Inferior parietal cortex (tissue), 1 donor: ENCODE results near the gene AHI1.

Source experiments
- DNase-seq: peaks from one replicate; pipeline ENCODE4 v3.0.0-alpha.2; 2016; ENCODE audit errors: extremely low spot score

AHI1 gene

DNA sequence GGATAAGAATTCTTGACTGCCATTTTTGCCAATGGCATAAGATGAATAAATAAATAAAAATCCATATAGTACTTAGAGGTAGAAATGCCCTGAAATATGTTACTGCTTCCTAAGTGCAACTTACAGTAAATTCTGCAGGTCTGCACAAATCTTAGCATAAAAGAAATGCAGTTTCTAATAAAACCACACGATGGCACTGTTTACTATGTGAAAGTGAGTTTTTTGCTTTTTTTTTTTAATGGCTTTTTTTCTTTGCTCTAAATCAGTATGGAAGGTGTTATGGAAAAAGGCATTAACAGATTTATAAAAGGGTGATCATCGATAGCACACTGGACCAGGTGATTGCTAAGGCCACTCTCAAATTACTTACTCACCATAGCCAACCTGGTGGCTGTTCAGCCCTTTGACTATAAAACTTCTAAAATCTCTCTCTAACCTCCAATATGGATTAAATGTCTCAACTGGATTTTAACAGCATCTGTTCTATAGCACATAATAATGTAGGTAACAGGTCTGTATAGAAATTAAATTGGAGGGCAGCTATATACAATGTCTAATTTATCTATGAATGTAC lies 45.8 kb downstream of the AHI1 start:
- peak; percentile 67 for DNase-seq

DNA sequence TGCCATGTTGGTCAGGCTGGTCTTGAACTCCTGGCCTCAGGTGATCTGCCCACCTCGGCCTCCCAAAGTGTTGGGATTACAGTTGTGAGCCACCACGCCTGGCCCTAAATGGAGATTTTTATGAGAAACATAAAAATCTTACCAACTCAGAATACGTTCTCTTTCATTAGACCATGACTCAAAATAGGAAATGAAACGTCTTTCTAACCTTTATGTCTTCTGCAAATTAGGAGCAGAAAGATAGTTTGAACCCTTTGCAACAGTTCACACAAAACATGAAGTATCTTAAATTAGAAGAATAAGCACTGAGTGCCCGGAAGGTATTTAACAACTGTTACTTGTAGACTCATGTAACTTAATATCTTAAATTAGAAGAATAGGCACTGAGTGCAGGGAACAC lies 48.3 kb downstream of the AHI1 start:
- no peak for DNase-seq

DNA sequence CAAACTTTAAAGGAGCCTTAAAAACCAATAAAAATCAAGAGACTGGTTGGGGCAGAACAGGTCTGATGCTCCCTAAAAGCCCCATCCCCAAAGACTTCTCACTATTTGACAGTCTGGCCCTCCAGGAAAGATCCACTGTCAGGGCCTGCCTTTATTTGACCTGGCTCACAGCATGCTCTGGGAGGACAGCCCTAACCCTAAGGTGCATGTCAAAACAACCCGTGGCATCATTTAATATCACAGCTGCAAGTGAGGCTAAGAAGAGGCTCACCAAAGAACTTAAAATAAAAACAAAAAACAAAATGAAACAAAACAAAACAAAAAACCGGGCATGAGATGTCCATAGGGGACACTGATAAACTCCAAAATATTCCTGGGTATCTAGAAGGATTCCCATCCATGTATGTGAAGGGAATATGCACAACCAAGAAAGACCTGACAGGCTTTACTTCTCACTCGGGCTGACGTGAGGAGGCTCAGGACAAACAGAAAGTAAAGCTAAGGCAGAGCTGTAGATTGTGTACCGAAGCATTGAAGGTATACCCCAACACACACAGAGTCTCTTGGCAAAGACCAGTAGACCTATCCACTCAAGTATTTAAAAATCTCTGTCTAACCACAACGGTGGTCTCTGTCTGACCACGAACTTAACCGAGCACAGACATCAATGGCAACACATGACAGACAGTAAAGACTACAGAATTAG lies 57.3 kb downstream of the AHI1 start:
- no peak for DNase-seq

DNA sequence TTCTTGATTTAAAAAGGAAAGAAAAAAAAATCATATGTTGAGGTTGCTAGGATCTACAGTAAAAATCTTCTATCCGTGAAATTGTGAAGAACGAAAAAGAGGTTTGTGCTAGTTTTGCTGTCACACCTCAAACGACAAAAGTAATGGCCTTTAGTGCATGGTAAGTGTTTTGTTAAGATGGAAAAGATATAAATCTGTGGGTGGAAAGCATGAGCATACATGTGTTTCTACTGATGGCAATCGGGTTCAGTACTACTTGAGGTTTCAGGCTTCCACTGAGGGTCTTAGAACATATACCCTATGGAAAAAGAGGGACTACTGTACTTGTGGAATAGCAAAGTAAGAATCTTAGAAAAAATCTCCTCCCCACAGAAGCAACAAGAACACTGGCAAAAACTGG lies 58.0 kb downstream of the AHI1 start:
- DNase-seq = no peak

DNA sequence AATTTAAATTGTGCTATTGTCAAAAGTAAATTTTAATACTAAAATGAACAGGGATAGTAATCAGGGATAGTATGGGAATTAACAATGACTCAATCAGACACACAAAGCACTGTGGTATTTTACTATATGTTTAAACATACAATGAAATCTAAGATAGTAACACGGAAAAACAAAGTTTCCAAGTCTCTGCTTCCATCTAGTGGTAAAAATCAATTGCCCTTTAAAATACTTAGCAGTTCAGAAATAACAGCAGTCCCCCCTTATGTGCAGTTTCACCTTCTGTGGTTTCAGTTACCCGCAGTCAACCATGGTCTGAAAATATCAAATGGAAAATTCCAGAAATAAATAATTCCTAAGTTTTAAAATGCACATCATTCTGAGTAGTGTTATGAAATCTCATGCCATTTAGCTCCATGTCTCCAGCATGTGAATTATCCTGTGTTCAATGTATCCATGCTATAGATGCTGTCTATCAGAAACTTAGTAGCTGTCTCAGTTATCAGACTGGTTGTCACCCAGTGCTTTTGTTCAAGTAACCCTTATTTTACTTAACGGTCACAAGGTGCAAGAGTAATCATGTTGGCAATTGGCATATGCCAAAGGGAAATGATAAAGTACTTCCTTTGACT lies 58.5 kb downstream of the AHI1 start:
- DNase-seq = peak; percentile 24

DNA sequence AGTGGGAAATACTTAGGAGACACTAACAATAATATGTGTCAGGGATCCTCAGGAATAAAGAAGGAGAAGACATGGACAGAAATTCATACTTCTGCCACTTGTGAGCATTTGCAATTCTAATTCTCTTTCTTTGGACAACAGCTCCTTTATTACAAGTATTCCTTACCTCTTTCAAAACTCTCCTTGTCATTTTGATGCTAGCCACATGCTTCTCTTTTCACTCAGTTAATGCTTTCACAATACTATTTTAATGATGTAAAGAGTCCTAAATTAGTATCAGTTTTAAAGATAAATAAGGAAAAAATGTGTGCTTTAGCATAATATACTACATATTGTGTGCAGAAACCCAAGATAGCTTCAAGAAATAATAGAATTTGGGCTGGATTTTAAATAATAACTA lies 62.5 kb downstream of the AHI1 start:
- DNase-seq = no peak

DNA sequence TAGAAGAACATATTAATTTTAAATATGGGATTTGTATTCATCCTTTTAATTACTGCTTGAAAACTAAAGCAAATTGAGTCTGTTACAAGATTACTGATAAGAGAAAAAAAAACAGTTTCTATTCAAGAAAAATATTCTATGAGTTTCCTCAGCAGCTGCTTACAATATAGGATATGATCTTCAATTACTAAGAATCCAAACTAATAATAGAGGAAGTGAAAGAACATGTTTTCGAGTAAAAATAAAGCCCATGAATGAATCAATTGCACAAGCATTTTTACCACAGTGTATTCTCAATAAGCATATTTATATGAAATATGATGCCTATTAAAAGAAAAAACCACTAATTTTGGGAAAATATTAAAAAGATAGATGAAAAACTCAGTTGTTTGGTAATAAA lies 63.4 kb downstream of the AHI1 start:
- no peak for DNase-seq

DNA sequence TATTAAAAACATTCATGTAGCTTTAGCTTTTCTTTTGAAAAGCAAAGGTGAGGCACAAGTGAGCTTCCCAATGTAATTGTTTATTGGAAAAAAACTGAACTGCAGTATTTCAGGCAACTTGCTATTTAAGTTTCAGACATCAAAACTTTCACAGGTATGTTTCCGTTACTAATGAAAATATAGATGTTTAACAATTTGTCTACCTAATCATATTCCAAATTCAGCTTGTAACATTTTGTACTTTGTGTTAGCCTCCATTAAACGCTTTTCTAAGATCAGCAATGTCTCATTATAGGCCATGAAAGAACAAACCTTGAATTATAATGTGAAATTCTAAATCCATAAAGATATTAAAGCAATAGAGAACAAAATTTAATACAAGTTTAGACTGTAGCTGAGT lies 69.5 kb downstream of the AHI1 start:
- DNase-seq = no peak

DNA sequence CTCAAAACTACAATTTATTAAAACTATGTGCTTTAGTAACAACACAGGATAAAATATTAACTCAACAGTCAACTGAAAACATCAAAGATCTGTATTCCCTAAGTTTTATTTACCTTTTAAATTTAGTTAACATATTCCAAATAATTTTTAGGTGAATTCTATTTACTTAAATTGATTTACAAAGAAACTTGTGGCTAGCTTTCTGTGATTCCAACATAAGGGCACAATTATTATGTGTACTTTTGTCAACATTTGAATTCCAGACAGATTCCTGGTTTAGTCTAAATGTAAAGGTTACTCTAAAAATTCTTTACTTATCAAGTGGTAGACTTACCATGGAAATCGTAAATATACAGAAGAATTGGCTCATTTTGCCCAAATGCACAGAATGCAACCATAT lies 70.7 kb downstream of the AHI1 start:
- no peak for DNase-seq

DNA sequence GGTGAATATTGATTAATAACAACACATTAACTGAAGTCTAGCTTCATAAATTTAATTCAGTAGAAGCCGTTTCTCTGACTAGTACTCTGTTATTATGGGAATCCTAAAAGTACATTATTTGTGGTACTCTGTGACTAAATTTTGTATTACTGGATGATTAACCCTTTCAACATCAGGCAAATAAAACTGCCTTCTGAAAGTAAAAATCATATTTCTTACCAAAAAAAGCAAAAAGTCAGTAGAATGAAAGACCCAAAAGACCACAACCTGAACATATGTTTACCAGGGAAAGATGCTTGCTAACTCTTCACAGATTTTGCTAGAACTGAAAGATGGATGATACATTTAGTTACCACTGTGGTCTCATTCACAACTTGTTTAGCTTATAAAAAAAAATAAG lies 73.2 kb downstream of the AHI1 start:
- no peak for DNase-seq

DNA sequence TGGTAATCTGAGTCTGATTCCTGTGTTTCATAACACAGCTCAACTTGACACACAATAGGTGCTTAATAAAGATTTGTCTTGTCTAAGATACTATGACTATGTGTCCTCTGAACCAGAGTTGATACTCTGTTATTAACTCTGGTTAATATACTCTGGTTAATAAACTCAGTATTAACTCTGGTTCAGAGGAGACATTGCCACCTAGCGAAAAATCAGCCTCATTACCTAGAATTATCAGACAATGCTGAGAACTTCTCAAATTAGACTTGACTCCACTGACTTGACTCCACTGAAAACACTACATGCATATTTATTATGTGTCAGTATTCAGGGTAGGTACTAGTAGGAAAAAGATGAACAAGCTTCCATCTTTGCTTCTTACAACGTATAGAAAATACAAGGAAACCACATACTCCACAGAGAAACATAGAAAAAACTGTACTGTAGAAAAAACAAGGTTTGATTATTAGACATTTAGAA lies 73.9 kb downstream of the AHI1 start:
- peak; percentile 43 for DNase-seq

DNA sequence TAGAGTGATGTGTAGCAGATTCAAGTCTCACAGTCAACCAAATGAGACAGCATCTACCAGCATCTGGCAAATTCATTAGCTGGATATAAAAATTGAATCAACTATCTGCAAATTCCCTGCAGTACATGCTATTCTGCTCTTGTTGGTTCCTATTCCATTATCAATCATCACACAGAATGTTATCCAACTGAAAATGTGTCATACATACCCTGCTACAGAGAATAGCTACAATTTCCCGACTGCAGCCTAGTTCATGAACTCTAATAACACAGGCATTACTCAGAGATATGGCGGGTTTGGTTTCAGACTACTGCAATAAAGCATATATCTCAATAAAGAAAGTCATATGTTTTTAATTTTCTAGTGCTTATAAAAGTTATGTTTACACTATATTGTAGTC lies 78.4 kb downstream of the AHI1 start:
- DNase-seq = no peak

DNA sequence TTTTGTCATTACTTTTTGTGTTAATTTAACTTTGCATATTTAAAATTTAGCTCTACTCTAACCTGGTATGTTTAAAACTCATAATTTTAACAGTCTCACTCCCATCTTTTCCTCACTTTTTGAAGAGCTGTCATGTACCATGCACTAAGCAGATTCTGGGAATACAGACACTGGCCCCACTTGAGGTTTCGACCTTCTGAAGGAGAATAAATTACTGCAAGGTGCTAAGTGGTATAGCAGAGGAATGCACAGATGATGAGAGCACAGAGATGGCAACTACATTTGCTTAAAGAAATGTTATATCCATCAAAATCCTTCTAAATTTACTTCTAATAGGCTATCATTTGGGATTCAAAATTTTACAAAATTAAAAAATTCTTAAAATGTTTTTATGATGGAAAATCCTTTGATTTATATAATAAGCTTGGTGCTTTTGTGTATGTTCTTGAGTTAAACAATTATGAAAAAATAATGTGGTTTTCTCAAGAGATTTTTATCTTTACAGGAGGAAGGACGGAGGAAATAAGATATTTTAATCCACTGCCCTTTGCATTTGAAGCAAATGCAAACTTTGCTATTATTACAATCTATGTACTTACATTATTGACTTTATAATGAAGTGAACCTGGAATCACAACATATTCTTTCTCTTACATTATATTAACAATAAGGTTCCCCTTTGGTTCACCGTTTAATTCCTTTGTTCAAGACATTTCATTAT lies 79.3 kb downstream of the AHI1 start:
- DNase-seq = no peak

DNA sequence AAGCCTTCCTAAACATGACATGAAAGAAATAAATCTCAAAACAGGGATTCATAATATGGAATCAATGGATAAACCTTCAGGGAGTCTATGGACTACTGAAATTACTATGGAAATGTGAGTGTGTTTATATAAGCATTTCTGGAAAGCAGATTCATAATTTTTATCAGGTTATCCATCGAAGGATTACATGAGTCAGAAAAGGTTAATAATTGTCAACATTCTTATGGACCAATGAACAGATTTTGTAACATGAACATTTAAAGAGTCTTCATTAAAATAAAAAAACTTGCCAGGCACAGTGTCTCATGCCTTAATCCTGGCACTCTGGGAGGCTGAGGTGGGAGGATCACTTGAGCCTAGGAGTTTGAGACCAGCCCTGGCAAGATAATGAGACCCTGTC lies 84.8 kb downstream of the AHI1 start:
- DNase-seq = no peak

DNA sequence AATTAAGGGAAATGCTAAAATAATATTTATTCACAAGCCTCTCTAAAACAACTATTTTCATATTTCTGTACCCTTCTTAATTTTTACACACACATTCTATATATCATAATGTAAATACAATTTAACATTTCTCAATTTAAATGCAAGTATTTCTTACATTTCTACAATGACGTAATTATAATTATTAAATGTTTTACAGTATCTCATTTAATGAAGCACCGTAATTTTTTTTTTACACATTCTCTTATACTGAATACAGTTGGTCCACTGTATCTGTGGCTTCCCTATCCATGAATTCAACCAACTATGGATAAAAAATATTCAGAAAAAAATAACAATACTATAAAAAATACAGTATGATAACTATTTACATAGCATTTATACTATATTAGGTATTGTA lies 85.7 kb downstream of the AHI1 start:
- no peak for DNase-seq

DNA sequence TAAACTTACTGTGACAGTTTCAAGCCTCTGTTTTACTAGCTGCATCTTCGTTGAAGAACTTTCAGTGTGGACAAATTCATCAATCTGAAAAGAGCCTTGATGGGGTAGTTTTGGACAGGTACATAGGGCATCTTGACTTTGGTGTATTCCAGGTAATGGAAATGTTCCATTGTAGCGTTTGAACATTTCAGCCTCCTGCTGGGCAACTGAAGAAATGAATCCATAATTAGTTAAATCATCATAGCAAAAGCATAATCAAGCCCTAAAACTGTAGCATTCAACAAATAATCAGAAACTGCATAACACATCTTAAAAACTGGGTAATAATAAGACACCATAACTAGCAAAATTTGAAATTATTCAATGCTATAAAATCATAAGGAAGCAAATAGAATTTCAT lies 86.2 kb downstream of the AHI1 start:
- no peak for DNase-seq

DNA sequence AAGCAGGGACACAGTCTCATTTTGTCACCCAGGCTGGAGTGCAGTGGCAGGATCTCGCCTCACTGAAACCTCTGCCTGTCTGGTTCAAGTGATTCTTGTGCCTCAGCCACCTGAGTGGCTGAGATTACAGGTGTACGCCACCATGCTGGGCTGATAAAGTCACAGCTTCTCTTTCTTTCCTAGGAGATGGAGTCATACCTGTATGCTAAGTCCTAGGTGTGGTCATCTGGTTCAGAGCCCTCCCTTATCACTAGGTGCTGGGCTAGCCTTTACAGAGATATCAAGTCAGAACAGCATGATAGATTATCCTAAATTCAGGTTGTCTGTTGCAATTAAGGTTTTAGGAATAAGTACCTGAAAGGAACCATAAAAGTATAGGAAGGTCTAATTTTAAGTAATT lies 86.7 kb downstream of the AHI1 start:
- no peak for DNase-seq

DNA sequence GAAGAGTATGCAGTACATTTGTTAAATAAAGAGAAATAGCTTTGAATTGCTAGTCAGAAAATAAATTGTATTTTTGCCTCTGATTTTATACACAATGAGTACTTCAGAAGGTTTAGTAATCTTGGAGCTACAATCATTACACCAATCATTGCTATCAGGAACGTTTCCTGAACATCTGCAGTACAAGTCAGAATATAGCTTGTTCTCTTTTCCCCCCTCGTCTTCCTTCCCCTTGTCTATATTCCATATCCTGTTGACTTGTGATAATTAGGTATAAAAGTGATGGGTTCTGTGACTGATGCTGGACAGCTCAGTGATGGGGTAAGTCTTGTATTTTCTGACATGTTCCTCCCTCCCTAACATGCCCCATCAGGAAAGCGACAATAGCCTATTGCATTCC lies 94.0 kb downstream of the AHI1 start:
- no peak for DNase-seq

DNA sequence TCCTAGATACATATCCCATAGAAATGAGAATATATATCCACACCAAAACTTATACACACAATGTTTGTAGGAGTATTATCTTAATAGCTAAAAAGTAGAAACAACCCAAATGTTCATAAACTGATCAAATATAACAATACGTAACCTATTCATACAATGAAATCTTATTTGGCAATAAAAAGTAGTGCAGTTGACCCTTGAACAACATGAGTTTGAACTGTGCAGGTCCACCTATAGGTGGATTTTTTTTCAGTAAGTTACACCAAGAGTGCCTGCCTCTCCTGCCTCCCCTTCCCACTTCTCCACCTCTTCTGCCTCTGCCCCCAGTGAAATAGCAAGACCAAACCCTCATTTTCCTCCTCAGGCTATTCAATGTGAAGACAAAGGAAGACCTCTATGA lies 95.2 kb downstream of the AHI1 start:
- DNase-seq = no peak

DNA sequence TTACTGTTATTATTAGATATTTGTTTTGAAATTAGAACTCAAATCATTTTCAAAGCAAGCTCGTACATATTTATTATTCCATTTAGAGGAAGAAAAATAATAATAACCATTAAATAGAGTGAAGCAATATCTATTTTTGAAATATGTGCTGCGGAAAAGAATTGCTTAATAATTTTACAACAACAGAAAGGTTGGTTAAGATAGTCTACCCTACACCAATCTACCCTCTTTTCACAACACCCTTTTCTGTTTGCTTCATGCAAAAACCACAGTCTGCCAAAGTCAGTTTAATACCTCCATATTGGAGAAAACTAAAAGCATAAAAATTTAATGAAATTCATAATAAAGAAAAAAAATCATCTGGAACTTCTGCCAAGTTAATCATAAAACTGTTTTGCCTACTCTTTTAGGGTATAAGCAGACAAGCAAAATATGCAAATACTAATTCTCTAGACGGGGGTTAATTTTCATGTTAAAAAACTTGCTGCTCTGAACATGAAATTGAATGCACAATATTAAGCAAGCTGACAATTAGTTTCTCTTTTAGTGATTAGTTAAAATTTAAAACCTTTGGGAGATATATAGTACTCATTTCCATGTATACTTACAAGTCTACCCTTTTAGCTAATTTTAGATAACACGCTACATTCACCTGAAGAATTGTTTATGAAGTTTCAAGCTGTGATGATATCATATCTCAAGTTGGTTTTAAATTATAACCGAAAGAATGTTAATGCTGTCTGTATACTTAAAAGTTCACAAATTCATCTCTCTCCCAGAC lies 100.2 kb downstream of the AHI1 start:
- no peak for DNase-seq

DNA sequence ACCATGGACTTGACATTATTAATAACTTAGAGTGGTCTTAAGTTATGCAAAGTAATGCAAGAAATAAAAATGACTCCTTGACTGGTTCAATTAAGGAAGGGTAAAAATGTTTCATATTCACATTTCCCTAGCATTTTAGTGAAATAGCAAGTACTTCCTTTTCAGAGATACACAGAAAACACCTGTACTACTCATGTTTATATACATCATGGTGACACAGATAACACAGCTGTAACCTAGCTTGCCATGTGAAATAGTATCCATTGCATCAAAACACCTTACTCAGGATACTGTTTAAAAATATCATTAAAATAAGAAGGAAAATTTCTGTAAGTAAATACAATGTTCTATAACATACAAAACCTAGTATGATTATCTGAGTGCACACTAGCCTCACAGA lies 102.4 kb downstream of the AHI1 start:
- DNase-seq = no peak

DNA sequence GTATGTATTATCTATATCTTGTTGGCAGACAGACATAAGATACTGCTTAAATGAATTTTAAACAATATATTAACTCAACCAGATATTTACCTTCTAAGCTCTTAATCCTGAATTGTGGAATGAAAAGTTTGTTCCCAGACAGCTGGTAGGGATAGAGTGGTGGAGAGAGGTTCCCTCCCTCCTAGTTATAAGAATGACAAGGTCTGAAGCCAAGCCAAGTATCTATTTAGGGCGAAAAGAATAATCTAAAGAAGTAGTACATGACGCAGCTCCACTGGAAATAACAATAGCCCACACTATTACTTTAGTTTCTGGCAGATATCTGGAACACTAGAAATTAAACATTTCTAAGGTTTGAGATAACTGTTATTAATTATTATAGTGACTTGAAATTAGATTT lies 104.3 kb downstream of the AHI1 start:
- no peak for DNase-seq
